Neural progenitor cell (in vitro differentiated cells): ENCODE measurements around the gene TLCD3B.

ENCODE experiments used
- EZH2phosphoT487 ChIP-seq: fragments of 200-600 bp; sonication (generic); IDR thresholded peaks from 2 replicates; pipeline ENCODE4 v1.6.1; 2017; ENCODE audit warnings: antibody characterized with exemption
- TF ChIP-seq, protein P1 (sequence below): fragments of 200-600 bp; sonication (generic); IDR thresholded peaks from 2 replicates; pipeline ENCODE4 v1.5.1; 2017; ENCODE audit warnings: antibody characterized with exemption, mild to moderate bottlenecking

DNA sequence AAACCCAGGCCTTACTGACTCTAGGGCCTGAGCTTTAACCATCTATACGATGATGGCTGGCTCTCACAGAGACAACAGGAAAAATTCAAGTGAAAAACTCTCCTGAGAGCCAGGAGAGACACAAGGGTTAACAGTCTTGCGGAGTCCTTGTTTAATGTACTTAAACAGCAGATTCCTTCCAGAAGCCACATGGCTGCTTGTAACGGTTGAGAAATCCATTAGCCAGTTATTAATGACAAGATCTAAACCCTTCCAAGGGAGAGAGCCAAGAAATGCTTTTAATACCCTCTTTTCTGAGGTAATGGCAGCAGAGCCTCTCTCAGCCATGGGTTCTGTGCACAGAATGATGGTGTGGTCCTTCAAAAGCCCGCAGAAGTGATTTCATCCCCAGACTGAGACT is 29.3 kb upstream of the TLCD3B start:
- TF ChIP-seq, protein P1, sequence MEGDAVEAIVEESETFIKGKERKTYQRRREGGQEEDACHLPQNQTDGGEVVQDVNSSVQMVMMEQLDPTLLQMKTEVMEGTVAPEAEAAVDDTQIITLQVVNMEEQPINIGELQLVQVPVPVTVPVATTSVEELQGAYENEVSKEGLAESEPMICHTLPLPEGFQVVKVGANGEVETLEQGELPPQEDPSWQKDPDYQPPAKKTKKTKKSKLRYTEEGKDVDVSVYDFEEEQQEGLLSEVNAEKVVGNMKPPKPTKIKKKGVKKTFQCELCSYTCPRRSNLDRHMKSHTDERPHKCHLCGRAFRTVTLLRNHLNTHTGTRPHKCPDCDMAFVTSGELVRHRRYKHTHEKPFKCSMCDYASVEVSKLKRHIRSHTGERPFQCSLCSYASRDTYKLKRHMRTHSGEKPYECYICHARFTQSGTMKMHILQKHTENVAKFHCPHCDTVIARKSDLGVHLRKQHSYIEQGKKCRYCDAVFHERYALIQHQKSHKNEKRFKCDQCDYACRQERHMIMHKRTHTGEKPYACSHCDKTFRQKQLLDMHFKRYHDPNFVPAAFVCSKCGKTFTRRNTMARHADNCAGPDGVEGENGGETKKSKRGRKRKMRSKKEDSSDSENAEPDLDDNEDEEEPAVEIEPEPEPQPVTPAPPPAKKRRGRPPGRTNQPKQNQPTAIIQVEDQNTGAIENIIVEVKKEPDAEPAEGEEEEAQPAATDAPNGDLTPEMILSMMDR, result no peak
- TF ChIP-seq EZH2phosphoT487, result no peak
